Uterine smooth muscle cell (primary cell): ENCODE measurements around the gene KRTAP9-7. TPM values are rescaled to one million over a fixed set of nuclear protein-coding genes. Genes with fewer than 3 reads are reported as not detected.

ENCODE experiments used
- total RNA-seq: library from RNA; depleted of rRNA; stranded (reverse); fragments of >200 nt; gene quantifications from 2 replicates; pipeline ENCODE4 v1.2.3, GENCODE V29; 2014

The KRTAP9-7 gene
- total RNA-seq: not detected in 2 replicates

DNA sequence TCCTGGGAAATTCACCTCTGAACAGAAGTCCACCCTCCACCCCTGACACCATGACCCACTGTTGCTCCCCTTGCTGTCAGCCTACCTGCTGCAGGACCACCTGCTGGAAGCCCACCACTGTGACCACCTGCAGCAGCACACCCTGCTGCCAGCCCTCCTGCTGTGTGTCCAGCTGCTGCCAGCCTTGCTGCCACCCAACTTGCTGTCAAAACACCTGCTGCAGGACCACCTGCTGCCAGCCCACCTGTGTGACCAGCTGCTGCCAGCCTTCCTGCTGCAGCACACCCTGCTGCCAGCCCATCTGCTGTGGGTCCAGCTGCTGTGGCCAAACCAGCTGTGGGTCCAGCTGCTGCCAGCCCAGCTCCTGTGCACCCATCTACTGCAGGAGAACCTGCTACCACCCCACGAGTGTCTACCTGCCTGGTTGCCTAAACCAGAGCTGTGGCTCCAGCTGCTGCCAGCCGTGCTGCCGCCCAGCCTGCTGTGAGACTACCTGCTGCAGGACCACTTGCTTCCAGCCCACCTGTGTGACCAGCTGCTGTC is at the start of gene KRTAP9-7:
Gene KRTAP9-7, plus strand, starts transcription at position 51 of the 543 bp plus-strand sequence. Its CDS starts 0 bp downstream, at position 51.

GRCh38 chr17:41226598-41227095 is 48.9 kb upstream of the KRTAP9-7 start, which contains the start of gene KRTAP9-2:
Gene KRTAP9-2 (plus strand): TSS chr17:41226648. CDS start chr17:41226655, 7 bp downstream.

GRCh38 chr17:41232399-41233105 is 42.9 kb upstream of the KRTAP9-7 start, which contains the start of gene KRTAP9-3:
Gene KRTAP9-3 (plus strand): TSS chr17:41232449. CDS start chr17:41232502, 53 bp downstream.

GRCh38 chr17:41237949-41238437 is 37.5 kb upstream of the KRTAP9-7 start, which contains the start of gene KRTAP9-8:
Gene KRTAP9-8 (plus strand): TSS chr17:41237999. CDS start chr17:41238052, 53 bp downstream.

DNA sequence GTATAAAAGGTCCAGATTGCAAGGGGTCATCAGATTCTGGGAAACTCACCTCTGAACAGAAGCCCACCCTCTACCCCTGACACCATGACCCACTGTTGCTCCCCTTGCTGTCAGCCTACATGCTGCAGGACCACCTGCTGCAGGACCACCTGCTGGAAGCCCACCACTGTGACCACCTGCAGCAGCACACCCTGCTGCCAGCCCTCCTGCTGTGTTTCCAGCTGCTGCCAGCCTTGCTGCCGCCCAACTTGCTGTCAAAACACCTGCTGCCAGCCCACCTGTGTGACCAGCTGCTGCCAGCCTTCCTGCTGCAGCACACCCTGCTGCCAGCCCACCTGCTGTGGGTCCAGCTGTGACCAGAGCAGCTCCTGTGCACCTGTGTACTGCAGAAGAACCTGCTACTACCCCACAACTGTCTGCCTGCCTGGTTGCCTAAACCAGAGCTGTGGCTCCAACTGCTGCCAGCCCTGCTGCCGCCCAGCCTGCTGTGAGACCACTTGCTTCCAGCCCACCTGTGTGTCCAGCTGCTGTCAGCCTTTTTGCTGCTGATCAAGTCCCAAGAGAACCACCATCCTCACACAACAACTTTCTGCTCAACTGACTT is 25.8 kb upstream of the KRTAP9-7 start, which contains the start of gene KRTAP9-4:
Gene KRTAP9-4, plus strand, starts transcription at position 51 of the 604 bp plus-strand sequence. Its CDS starts 34 bp downstream, at position 85.

GRCh38 chr17:41255381-41256290 is 19.9 kb upstream of the KRTAP9-7 start, which contains the start of gene KRTAP9-9:
Gene KRTAP9-9 (plus strand): TSS chr17:41255384.

DNA sequence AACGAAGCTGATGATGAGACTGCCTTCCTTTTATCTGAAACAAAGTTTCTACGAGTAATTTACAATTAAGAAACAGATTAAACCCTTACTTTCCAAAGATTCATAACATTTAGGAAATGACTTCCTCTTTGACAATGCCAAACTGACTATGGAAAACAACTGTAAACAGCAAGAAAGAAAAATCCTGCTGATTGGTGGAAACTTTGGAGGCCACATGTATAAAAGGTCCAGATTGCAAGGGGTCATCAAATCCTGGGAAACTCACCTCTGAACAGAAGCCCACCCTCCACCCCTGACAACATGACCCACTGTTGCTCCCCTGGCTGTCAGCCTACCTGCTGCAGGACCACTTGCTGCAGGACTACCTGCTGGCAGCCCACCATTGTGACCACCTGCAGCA is 10.4 kb upstream of the KRTAP9-7 start, which contains the start of gene KRTAP9-6:
Gene KRTAP9-6, plus strand, starts transcription at position 301 of the 400 bp plus-strand sequence. Its CDS starts 0 bp downstream, at position 301.

GRCh38 chr17:41301916-41302901 is 26.7 kb downstream of the KRTAP9-7 start, which contains the start of gene KRTAP29-1:
Gene KRTAP29-1 (minus strand): TSS chr17:41302851. CDS start chr17:41302851, 0 bp downstream.

GRCh38 chr17:41308918-41309359 is 33.4 kb downstream of the KRTAP9-7 start, which contains the start of gene KRTAP16-1:
Gene KRTAP16-1 (minus strand): TSS chr17:41309309. CDS start chr17:41309253, 56 bp downstream.

DNA sequence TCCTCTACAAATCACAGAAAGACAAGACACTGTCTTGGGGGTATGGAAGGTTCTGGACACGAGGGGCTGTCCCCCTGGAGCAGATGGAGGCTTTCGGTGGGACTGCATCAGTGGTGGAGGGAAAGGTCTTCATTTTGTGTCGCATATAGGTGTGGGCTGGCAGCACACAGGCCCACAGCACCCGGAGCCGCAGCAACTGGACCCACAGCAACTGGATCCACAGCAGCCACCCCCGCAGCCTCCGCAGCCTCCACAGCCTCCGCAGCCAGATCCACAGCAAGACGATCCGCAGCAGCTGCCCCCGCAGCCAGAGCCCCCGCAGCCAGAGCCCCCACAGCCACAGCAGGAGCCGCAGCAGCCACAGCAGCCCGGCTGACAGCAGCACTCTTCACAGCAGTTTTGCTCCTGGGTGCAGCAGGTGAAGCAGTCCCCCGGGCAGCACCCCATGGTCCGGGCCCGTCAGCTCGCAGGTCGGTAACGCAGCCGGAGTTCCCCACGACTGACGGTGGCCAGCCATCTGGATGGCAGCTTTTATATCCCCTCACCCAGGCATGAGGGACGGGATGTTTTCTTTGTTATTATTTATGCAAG is 39.8 kb downstream of the KRTAP9-7 start, which contains the start of gene KRTAP17-1:
Gene KRTAP17-1, minus strand, starts transcription at position 507 of the 591 bp plus-strand sequence. Its CDS starts 60 bp downstream, at position 447.

Other genes starting within 250 kb of the KRTAP9-7 start
- gene KRTAP1-5, start 248.5 kb upstream of the KRTAP9-7 start, total RNA-seq: 32.6 and 54.1 TPM in 2 replicates
- gene KRTAP1-4, start 245.5 kb upstream of the KRTAP9-7 start, total RNA-seq: not detected in 2 replicates
- not detected in 2 replicates for gene KRTAP1-3, start 240.8 kb upstream of the KRTAP9-7 start, total RNA-seq
- gene KRTAP1-1, start 234.2 kb upstream of the KRTAP9-7 start, total RNA-seq: 0.55 and 0.87 TPM in 2 replicates
- gene KRTAP2-1, start 228.4 kb upstream of the KRTAP9-7 start, total RNA-seq: not detected in 2 replicates
- gene KRTAP2-2, start 220.5 kb upstream of the KRTAP9-7 start, total RNA-seq: not detected in 2 replicates
- gene KRTAP2-3, start 215.6 kb upstream of the KRTAP9-7 start, total RNA-seq: 0.12 and 1.00 TPM in 2 replicates
- gene KRTAP2-4, start 209.8 kb upstream of the KRTAP9-7 start, total RNA-seq: not detected in 2 replicates
- gene KRTAP4-7, start 191.5 kb upstream of the KRTAP9-7 start, total RNA-seq: not detected in 2 replicates
- gene KRTAP4-8, start 177.6 kb upstream of the KRTAP9-7 start, total RNA-seq: not detected in 2 replicates
- not detected in 2 replicates for gene KRTAP4-16, start 173.5 kb upstream of the KRTAP9-7 start, total RNA-seq
- gene KRTAP4-9, start 170.3 kb upstream of the KRTAP9-7 start, total RNA-seq: 0.12 TPM in 1 of 2 replicates, not detected in the other
- not detected in 2 replicates for gene KRTAP4-11, start 157.3 kb upstream of the KRTAP9-7 start, total RNA-seq
- not detected in 2 replicates for gene KRTAP4-12, start 151.5 kb upstream of the KRTAP9-7 start, total RNA-seq
- gene KRTAP4-6, start 135.2 kb upstream of the KRTAP9-7 start, total RNA-seq: not detected in 2 replicates
- not detected in 2 replicates for gene KRTAP4-5, start 125.9 kb upstream of the KRTAP9-7 start, total RNA-seq
- not detected in 2 replicates for gene KRTAP4-4, start 115.0 kb upstream of the KRTAP9-7 start, total RNA-seq
- not detected in 2 replicates for gene KRTAP4-3, start 107.5 kb upstream of the KRTAP9-7 start, total RNA-seq
- not detected in 2 replicates for gene KRTAP4-2, start 97.5 kb upstream of the KRTAP9-7 start, total RNA-seq
- 0.11 TPM in 1 of 2 replicates, not detected in the other for gene KRTAP4-1, start 90.8 kb upstream of the KRTAP9-7 start, total RNA-seq
- not detected in 2 replicates for gene KRTAP9-1, start 85.8 kb upstream of the KRTAP9-7 start, total RNA-seq
- not detected in 2 replicates for gene KRTAP9-2, start 49.0 kb upstream of the KRTAP9-7 start, total RNA-seq
- not detected in 2 replicates for gene KRTAP9-3, start 43.2 kb upstream of the KRTAP9-7 start, total RNA-seq
- gene KRTAP9-8, start 37.7 kb upstream of the KRTAP9-7 start, total RNA-seq: not detected in 2 replicates
- not detected in 2 replicates for gene KRTAP9-4, start 26.0 kb upstream of the KRTAP9-7 start, total RNA-seq
- gene KRTAP9-9, start 20.3 kb upstream of the KRTAP9-7 start, total RNA-seq: not detected in 2 replicates
- gene KRTAP9-6, start 10.3 kb upstream of the KRTAP9-7 start, total RNA-seq: not detected in 2 replicates
- gene KRTAP29-1, start 27.2 kb downstream of the KRTAP9-7 start, total RNA-seq: not detected in 2 replicates
- gene KRTAP16-1, start 33.6 kb downstream of the KRTAP9-7 start, total RNA-seq: not detected in 2 replicates
- 0.12 and 0.33 TPM in 2 replicates for gene KRTAP17-1, start 40.0 kb downstream of the KRTAP9-7 start, total RNA-seq
- gene KRT33A, start 75.1 kb downstream of the KRTAP9-7 start, total RNA-seq: not detected in 2 replicates
- gene KRT33B, start 94.1 kb downstream of the KRTAP9-7 start, total RNA-seq: 1.1 and 2.7 TPM in 2 replicates
- gene KRT34, start 106.6 kb downstream of the KRTAP9-7 start, total RNA-seq: 133 and 203 TPM in 2 replicates
- not detected in 2 replicates for gene KRT31, start 121.9 kb downstream of the KRTAP9-7 start, total RNA-seq
- gene KRT37, start 148.9 kb downstream of the KRTAP9-7 start, total RNA-seq: not detected in 2 replicates
- gene KRT38, start 165.3 kb downstream of the KRTAP9-7 start, total RNA-seq: under 0.01 and 0.11 TPM in 2 replicates
- gene KRT32, start 191.7 kb downstream of the KRTAP9-7 start, total RNA-seq: not detected in 2 replicates
- gene KRT35, start 205.5 kb downstream of the KRTAP9-7 start, total RNA-seq: not detected in 2 replicates
- 0.11 and 0.12 TPM in 2 replicates for gene KRT36, start 214.2 kb downstream of the KRTAP9-7 start, total RNA-seq
- 0.25 and 0.55 TPM in 2 replicates for gene KRT13, start 229.9 kb downstream of the KRTAP9-7 start, total RNA-seq
- 5.7 and 15.3 TPM in 2 replicates for gene KRT15, start 243.2 kb downstream of the KRTAP9-7 start, total RNA-seq